ENCODE data around the gene ARX.

The ARX gene

GRCh38 chrX:24996096-24996709 lies 19.6 kb downstream of the ARX start:
- DNase-seq: no peak

GRCh38 chrX:24993879-24994278 lies 21.9 kb downstream of the ARX start:
- no peak for DNase-seq

GRCh38 chrX:24990535-24990934 lies 25.2 kb downstream of the ARX start:
- no peak for DNase-seq

- no peak for DNase-seq
These were observed 27.5 kb downstream of the ARX start for GRCh38 chrX:24988314-24988713.

GRCh38 chrX:24987731-24988130 lies 28.0 kb downstream of the ARX start:
- no peak for DNase-seq

- DNase-seq: no peak
These were observed 30.6 kb downstream of the ARX start for GRCh38 chrX:24985120-24985519.

GRCh38 chrX:24983931-24984330 lies 31.8 kb downstream of the ARX start:
- DNase-seq: no peak

- no peak for DNase-seq
These were observed 33.3 kb downstream of the ARX start for GRCh38 chrX:24982306-24982965.

- DNase-seq: no peak
These were observed 34.7 kb downstream of the ARX start for GRCh38 chrX:24981030-24981429.

GRCh38 chrX:24979081-24979480 lies 36.7 kb downstream of the ARX start:
- DNase-seq: no peak

- DNase-seq: no peak
These were observed 46.0 kb downstream of the ARX start for GRCh38 chrX:24969812-24970211.

GRCh38 chrX:24965372-24965771 lies 50.4 kb downstream of the ARX start:
- DNase-seq: no peak

GRCh38 chrX:24963823-24964222 lies 51.9 kb downstream of the ARX start:
- no peak for DNase-seq

GRCh38 chrX:24961809-24962208 lies 54.0 kb downstream of the ARX start:
- DNase-seq: no peak

- DNase-seq: no peak
These were observed 58.9 kb downstream of the ARX start for GRCh38 chrX:24956828-24957227.

- no peak for DNase-seq
These were observed 60.3 kb downstream of the ARX start for GRCh38 chrX:24955372-24955930.

GRCh38 chrX:24954732-24955131 lies 61.0 kb downstream of the ARX start:
- no peak for DNase-seq
